Spleen (tissue), 13 donors: ENCODE results near the gene PPP2R3A. TPM values are rescaled to one million over a fixed set of nuclear protein-coding genes. Genes with fewer than 3 reads are reported as not detected.

ENCODE experiments used
- DNase-seq: peaks from one replicate; pipeline ENCODE4 v3.0.0-alpha.2; 2020
- H3K27ac ChIP-seq, 8 donors: fragments of 200-600 bp; sonication (generic) in 7 of 8; 1 replicate in 4 of 8; 2 replicates in 4 of 8; pipeline versions ENCODE4 v1.5.0 to v1.8.0; 2016 to 2021; ENCODE audit warnings: inconsistent platforms in 4 of 8, mild to moderate bottlenecking in 4 of 8, moderate library complexity in 1 of 8
- H3K27me3 ChIP-seq, 7 donors: fragments of 200-600 bp; sonication (generic) in 6 of 7; replicated peaks in 1 of 7; 1 replicate in 4 of 7; 2 replicates in 3 of 7; pipeline versions ENCODE4 v1.5.0 to v1.8.0; 2016 to 2021; ENCODE audit warnings: inconsistent platforms in 3 of 7, mild to moderate bottlenecking in 1 of 7
- H3K36me3 ChIP-seq, 6 donors: fragments of 200-600 bp; sonication (generic) in 5 of 6; 1 replicate in 4 of 6; 2 replicates in 2 of 6; pipeline versions ENCODE4 v1.5.0 to v1.8.0; 2016 to 2021; ENCODE audit warnings: inconsistent platforms in 2 of 6
- H3K4me1 ChIP-seq, 6 donors: fragments of 200-600 bp; sonication (generic) in 5 of 6; 1 replicate in 3 of 6; 2 replicates in 3 of 6; pipeline versions ENCODE4 v1.5.0 to v1.8.0; 2016 to 2021; ENCODE audit warnings: inconsistent platforms in 3 of 6
- H3K4me3 ChIP-seq, 8 donors: fragments of 200-600 bp; sonication (generic) in 7 of 8; 1 replicate in 4 of 8; 2 replicates in 4 of 8; pipeline versions ENCODE4 v1.5.0 to v1.8.0; 2016 to 2021; ENCODE audit warnings: inconsistent platforms in 4 of 8, mild to moderate bottlenecking in 4 of 8, moderate library complexity in 2 of 8
- H3K9me3 ChIP-seq, 8 donors: fragments of 200-600 bp; sonication (generic) in 7 of 8; 1 replicate in 4 of 8; 2 replicates in 4 of 8; pipeline versions ENCODE4 v1.5.0 to v1.8.0; 2016 to 2021; ENCODE audit warnings: inconsistent platforms in 4 of 8
- CTCF ChIP-seq, 11 experiments: fragments of 200-600 bp in 7 of 11; fragments of 450-650 bp in 4 of 11; sonication (generic) in 4 of 11; IDR thresholded peaks in 8 of 11; conservative IDR thresholded peaks in 3 of 11; 1 replicate in 7 of 11; 2 replicates in 4 of 11; pipeline versions ENCODE4 v1.4.0 to v1.8.0; 2016 to 2021; ENCODE audit warnings: antibody characterized with exemption in 11 of 11, inconsistent platforms in 4 of 11, mild to moderate bottlenecking in 1 of 11
- POLR2A ChIP-seq, 3 donors: fragments of 450-650 bp; IDR thresholded peaks; one replicate each; pipeline ENCODE4 v1.5.1; 2017; ENCODE audit warnings: antibody characterized with exemption in 3 of 3, mild to moderate bottlenecking in 1 of 3
- POLR2AphosphoS5 ChIP-seq, 3 donors: sonication (generic); formaldehyde crosslinking; IDR thresholded peaks; one replicate each; pipeline ENCODE4 v1.5.1; 2017; ENCODE audit warnings: antibody characterized with exemption in 3 of 3
- WGBS, 5 donors: extraction: QIAGEN DNeasy Blood & Tissue Kit in 3 of 5; methylation state at CpG; one replicate each; pipeline versions ENCODE4 v1.1.5 to v1.1.7; 2013 to 2018; 5-methylcytosine and 5-hydroxymethylcytosine counted together
- intact Hi-C: fragments of 100-400 bp; cut with DNase I; formaldehyde crosslinking; loops from one replicate; pipeline ENCODE4 v1.15.0; 2023; ENCODE audit warnings: low total_unique reads
- long read RNA-seq, 2 donors: transcript quantifications; one replicate each; lab custom pipeline, GENCODE V29; 2026
- polyA plus RNA-seq, 3 donors: library from polyadenylated mRNA; stranded (reverse); fragments of 200-250 nt; gene quantifications; one replicate each; pipeline ENCODE4 v1.2.1, GENCODE V29; 2013
- total RNA-seq, 7 donors: library from RNA; depleted of rRNA in 3 of 7; stranded (reverse); fragments of >200 nt in 3 of 7; fragmentation: NEBNext Ultra II Directional in 4 of 7; extraction: Animal tissue kit (Norgen Biotek cat#: 25700) in 4 of 7; gene quantifications; one replicate each; pipeline versions ENCODE4 v1.1.0 to v1.2.1, GENCODE V29; 2016 to 2021
- donor health status: healthy with polysubstance abuse.
- donor health status: DM: no; HTN: no; CAD: no; lungs with moderate emphysema.
- donor health status: DM: no; HTN: no; CAD: no.
- donor health status: Bipolar disorder and iron deficiency.
- donor health status: healthy.
- donor health status: DM: no; HTN: no; CAD: no.
- donor health status: DM: yes; HTN: yes; CAD: no.

Gene PPP2R3A
- 1 to 10 TPM; 2.5 to 5.9 (median 4.2) TPM for total RNA-seq
- under 1 TPM; 0.24 to 0.58 (median 0.26) TPM for polyA plus RNA-seq
- long read RNA-seq, donor 1, partial matches to known transcripts = 0 of 1 reads
- long read RNA-seq, donor 1, other reads (novel, unspliced or antisense) = 0 of 1 reads
- long read RNA-seq, donor 2, partial matches to known transcripts = 10 of 10 reads
- long read RNA-seq, donor 2, other reads (novel, unspliced or antisense) = 0 of 10 reads

GRCh38 chr3:135965506-135966270 lies at the start of gene PPP2R3A:
Gene PPP2R3A, plus strand, starts transcription at chr3:135965728. Its CDS starts 35,771 bp downstream, at chr3:136001499.
- no peaks in the 10 kb centered on the region for H3K36me3 ChIP-seq
- peak; percentile 88 for DNase-seq
- intact Hi-C loops = no loop called here
- peaks cover 0 to 15% (median 12%) of the 10 kb centered on the region in 8 donors for H3K9me3 ChIP-seq
- peaks cover 0 to 42% (median 12%) of the 10 kb centered on the region in 7 donors for H3K27me3 ChIP-seq
- H3K4me1 ChIP-seq = peaks cover 6 to 21% (median 17%) of the 10 kb centered on the region in 6 donors
- peak within 1 kb of the TSS; percentile 59 to 86 (median 82) for H3K27ac ChIP-seq
- TF ChIP-seq POLR2A (IDR thresholded peaks at IDR 0.05) (no peak), POLR2AphosphoS5 (IDR thresholded peaks at IDR 0.05) (peak; percentile 38 to 77 (median 71))
- 0 to 2% (median 1%) methylated on average over 23 to 83 of the region's 83 CpGs for WGBS, 5 donors
- H3K4me3 ChIP-seq = peak within 1 kb of the TSS; percentile 61 to 77 (median 73)

GRCh38 chr3:135916310-135916709 lies 49.2 kb upstream of the PPP2R3A start:
- Histone ChIP-seq H3K9me3 (no peaks in the 10 kb centered on the region), H3K4me3 (no peak overlapping the region), H3K36me3 (no peaks in the 10 kb centered on the region), H3K4me1 (no peaks in the 10 kb centered on the region), H3K27me3 (no peaks in the 10 kb centered on the region), H3K27ac (no peak overlapping the region)
- DNase-seq = no peak
- intact Hi-C loops = no loop called here
- 46 to 67% (median 50%) methylated on average over 4 of the region's 4 CpGs for WGBS, 5 donors
- TF ChIP-seq CTCF (IDR thresholded peaks at IDR 0.05 in 8 of 11, conservative IDR thresholded peaks at IDR 0.05 in 3 of 11) = no peak
- no peak for TF ChIP-seq POLR2A (IDR thresholded peaks at IDR 0.05)
- TF ChIP-seq POLR2AphosphoS5 (IDR thresholded peaks at IDR 0.05) = no peak

GRCh38 chr3:135917076-135917475 lies 48.5 kb upstream of the PPP2R3A start:
- 46 to 61% (median 54%) methylated on average over 3 of the region's 3 CpGs for WGBS, 5 donors

GRCh38 chr3:135917927-135918597 lies 47.5 kb upstream of the PPP2R3A start:
- Histone ChIP-seq H3K27me3 (no peaks in the 10 kb centered on the region), H3K36me3 (no peaks in the 10 kb centered on the region), H3K27ac (no peak overlapping the region), H3K4me1 (no peaks in the 10 kb centered on the region), H3K9me3 (no peaks in the 10 kb centered on the region), H3K4me3 (no peak overlapping the region)
- DNase-seq = no peak
- WGBS, 5 donors = 86 to 93% (median 89%) methylated on average over 8 of the region's 8 CpGs
- TF ChIP-seq CTCF (IDR thresholded peaks at IDR 0.05 in 8 of 11, conservative IDR thresholded peaks at IDR 0.05 in 3 of 11) (no peak), POLR2A (IDR thresholded peaks at IDR 0.05) (no peak), POLR2AphosphoS5 (IDR thresholded peaks at IDR 0.05) (no peak)
- intact Hi-C loops = no loop called here

More at GRCh38 chr3:135917076-135917475, 48.5 kb upstream of the PPP2R3A start:
- H3K4me1 ChIP-seq = no peaks in the 10 kb centered on the region
- H3K36me3 ChIP-seq = no peaks in the 10 kb centered on the region
- intact Hi-C loops = no loop called here
- H3K27ac ChIP-seq = no peak overlapping the region
- H3K4me3 ChIP-seq = no peak overlapping the region
- no peak for TF ChIP-seq CTCF (IDR thresholded peaks at IDR 0.05 in 8 of 11, conservative IDR thresholded peaks at IDR 0.05 in 3 of 11)
- no peak for TF ChIP-seq POLR2A (IDR thresholded peaks at IDR 0.05)
- no peak for TF ChIP-seq POLR2AphosphoS5 (IDR thresholded peaks at IDR 0.05)
- H3K27me3 ChIP-seq = no peaks in the 10 kb centered on the region
- DNase-seq = no peak
- H3K9me3 ChIP-seq = no peaks in the 10 kb centered on the region
